ENCODE measurements around the gene RPL12. TPM values are rescaled to one million over a fixed set of nuclear protein-coding genes. Genes with fewer than 3 reads are reported as not detected.

RPL12 gene
- total and polyA plus RNA-seq, 2 of the 13 experiments (the other 11 are each of a cell fraction or from before 2014, with no cell fraction given), result 1,551 to 2,590 TPM

DNA sequence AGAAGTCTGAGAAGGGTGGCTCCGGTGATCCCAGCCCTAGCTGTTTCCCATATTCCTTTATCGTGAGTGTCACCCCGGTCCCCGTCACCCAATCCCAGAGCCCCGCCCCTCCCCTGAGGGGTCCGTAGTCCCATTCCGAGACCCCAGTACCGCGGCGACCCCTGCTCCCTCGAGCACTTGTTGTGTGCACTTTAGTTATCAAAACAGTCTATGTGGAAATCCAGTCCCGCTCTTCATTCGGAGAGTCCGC lies 327 bp upstream of the RPL12 start (continued):
- no peak for TF ChIP-seq ZFP90 (CRISPR knock-in tag; IDR thresholded peaks at IDR 0.05; ENCODE audit: borderline replicate concordance)
- TF ChIP-seq GABPA (IDR thresholded peaks at IDR 0.05; ENCODE audit: low read depth, low read length), result no peak
- TF ChIP-seq GABPA (CRISPR knock-in tag; IDR thresholded peaks at IDR 0.05; ENCODE audit: low read depth), result no peak
- TF ChIP-seq ZNF33A (CRISPR knock-in tag; IDR thresholded peaks at IDR 0.05; ENCODE audit: borderline replicate concordance), result no peak
- no peak for TF ChIP-seq HDAC6 (IDR thresholded peaks at IDR 0.05; ENCODE audit: low read depth, low read length)
- no peak for TF ChIP-seq HNRNPH1 (optimal IDR thresholded peaks at IDR 0.05; ENCODE audit: low read depth, low read length)
- TF ChIP-seq ZNF274 (CRISPR knock-in tag; IDR thresholded peaks at IDR 0.05), result no peak
- TF ChIP-seq, protein P1, sequence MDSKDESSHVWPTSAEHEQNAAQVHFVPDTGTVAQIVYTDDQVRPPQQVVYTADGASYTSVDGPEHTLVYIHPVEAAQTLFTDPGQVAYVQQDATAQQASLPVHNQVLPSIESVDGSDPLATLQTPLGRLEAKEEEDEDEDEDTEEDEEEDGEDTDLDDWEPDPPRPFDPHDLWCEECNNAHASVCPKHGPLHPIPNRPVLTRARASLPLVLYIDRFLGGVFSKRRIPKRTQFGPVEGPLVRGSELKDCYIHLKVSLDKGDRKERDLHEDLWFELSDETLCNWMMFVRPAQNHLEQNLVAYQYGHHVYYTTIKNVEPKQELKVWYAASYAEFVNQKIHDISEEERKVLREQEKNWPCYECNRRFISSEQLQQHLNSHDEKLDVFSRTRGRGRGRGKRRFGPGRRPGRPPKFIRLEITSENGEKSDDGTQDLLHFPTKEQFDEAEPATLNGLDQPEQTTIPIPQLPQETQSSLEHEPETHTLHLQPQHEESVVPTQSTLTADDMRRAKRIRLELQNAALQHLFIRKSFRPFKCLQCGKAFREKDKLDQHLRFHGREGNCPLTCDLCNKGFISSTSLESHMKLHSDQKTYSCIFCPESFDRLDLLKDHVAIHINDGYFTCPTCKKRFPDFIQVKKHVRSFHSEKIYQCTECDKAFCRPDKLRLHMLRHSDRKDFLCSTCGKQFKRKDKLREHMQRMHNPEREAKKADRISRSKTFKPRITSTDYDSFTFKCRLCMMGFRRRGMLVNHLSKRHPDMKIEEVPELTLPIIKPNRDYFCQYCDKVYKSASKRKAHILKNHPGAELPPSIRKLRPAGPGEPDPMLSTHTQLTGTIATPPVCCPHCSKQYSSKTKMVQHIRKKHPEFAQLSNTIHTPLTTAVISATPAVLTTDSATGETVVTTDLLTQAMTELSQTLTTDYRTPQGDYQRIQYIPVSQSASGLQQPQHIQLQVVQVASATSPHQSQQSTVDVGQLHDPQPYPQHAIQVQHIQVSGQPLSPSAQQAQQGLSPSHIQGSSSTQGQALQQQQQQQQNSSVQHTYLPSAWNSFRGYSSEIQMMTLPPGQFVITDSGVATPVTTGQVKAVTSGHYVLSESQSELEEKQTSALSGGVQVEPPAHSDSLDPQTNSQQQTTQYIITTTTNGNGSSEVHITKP (CRISPR knock-in tag; IDR thresholded peaks at IDR 0.05; ENCODE audit: low read depth), result no peak
- TF ChIP-seq, protein P2, sequence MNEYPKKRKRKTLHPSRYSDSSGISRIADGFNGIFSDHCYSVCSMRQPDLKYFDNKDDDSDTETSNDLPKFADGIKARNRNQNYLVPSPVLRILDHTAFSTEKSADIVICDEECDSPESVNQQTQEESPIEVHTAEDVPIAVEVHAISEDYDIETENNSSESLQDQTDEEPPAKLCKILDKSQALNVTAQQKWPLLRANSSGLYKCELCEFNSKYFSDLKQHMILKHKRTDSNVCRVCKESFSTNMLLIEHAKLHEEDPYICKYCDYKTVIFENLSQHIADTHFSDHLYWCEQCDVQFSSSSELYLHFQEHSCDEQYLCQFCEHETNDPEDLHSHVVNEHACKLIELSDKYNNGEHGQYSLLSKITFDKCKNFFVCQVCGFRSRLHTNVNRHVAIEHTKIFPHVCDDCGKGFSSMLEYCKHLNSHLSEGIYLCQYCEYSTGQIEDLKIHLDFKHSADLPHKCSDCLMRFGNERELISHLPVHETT (CRISPR knock-in tag; conservative IDR thresholded peaks at IDR 0.05), result no peak
- TF ChIP-seq, protein P3, sequence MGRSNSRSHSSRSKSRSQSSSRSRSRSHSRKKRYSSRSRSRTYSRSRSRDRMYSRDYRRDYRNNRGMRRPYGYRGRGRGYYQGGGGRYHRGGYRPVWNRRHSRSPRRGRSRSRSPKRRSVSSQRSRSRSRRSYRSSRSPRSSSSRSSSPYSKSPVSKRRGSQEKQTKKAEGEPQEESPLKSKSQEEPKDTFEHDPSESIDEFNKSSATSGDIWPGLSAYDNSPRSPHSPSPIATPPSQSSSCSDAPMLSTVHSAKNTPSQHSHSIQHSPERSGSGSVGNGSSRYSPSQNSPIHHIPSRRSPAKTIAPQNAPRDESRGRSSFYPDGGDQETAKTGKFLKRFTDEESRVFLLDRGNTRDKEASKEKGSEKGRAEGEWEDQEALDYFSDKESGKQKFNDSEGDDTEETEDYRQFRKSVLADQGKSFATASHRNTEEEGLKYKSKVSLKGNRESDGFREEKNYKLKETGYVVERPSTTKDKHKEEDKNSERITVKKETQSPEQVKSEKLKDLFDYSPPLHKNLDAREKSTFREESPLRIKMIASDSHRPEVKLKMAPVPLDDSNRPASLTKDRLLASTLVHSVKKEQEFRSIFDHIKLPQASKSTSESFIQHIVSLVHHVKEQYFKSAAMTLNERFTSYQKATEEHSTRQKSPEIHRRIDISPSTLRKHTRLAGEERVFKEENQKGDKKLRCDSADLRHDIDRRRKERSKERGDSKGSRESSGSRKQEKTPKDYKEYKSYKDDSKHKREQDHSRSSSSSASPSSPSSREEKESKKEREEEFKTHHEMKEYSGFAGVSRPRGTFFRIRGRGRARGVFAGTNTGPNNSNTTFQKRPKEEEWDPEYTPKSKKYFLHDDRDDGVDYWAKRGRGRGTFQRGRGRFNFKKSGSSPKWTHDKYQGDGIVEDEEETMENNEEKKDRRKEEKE (IDR thresholded peaks at IDR 0.05), result no peak
- TF ChIP-seq ZNF337 (CRISPR knock-in tag; IDR thresholded peaks at IDR 0.05; ENCODE audit: borderline replicate concordance, low read depth), result no peak
- TF ChIP-seq ZNF777 (CRISPR knock-in tag; IDR thresholded peaks at IDR 0.05), result no peak
- TF ChIP-seq FOXK2 (IDR thresholded peaks at IDR 0.05), result no peak
- no peak for TF ChIP-seq NR2F2 (IDR thresholded peaks at IDR 0.05; ENCODE audit: borderline replicate concordance, low read depth)
- TF ChIP-seq, protein P4, sequence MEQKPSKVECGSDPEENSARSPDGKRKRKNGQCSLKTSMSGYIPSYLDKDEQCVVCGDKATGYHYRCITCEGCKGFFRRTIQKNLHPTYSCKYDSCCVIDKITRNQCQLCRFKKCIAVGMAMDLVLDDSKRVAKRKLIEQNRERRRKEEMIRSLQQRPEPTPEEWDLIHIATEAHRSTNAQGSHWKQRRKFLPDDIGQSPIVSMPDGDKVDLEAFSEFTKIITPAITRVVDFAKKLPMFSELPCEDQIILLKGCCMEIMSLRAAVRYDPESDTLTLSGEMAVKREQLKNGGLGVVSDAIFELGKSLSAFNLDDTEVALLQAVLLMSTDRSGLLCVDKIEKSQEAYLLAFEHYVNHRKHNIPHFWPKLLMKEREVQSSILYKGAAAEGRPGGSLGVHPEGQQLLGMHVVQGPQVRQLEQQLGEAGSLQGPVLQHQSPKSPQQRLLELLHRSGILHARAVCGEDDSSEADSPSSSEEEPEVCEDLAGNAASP (CRISPR knock-in tag; IDR thresholded peaks at IDR 0.05; ENCODE audit: borderline replicate concordance), result no peak
- TF ChIP-seq, protein P5, sequence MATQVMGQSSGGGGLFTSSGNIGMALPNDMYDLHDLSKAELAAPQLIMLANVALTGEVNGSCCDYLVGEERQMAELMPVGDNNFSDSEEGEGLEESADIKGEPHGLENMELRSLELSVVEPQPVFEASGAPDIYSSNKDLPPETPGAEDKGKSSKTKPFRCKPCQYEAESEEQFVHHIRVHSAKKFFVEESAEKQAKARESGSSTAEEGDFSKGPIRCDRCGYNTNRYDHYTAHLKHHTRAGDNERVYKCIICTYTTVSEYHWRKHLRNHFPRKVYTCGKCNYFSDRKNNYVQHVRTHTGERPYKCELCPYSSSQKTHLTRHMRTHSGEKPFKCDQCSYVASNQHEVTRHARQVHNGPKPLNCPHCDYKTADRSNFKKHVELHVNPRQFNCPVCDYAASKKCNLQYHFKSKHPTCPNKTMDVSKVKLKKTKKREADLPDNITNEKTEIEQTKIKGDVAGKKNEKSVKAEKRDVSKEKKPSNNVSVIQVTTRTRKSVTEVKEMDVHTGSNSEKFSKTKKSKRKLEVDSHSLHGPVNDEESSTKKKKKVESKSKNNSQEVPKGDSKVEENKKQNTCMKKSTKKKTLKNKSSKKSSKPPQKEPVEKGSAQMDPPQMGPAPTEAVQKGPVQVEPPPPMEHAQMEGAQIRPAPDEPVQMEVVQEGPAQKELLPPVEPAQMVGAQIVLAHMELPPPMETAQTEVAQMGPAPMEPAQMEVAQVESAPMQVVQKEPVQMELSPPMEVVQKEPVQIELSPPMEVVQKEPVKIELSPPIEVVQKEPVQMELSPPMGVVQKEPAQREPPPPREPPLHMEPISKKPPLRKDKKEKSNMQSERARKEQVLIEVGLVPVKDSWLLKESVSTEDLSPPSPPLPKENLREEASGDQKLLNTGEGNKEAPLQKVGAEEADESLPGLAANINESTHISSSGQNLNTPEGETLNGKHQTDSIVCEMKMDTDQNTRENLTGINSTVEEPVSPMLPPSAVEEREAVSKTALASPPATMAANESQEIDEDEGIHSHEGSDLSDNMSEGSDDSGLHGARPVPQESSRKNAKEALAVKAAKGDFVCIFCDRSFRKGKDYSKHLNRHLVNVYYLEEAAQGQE (IDR thresholded peaks at IDR 0.05; ENCODE audit: borderline replicate concordance in 1 of 2, low read depth in 1 of 2, low read length in 2 of 2), result no peak
- no peak for TF ChIP-seq NFYC (CRISPR knock-in tag; IDR thresholded peaks at IDR 0.05)
- no peak for TF ChIP-seq ATRX (CRISPR knock-in tag; IDR thresholded peaks at IDR 0.05; ENCODE audit: borderline replicate concordance)
- no peak for TF ChIP-seq ZNF564 (CRISPR knock-in tag; IDR thresholded peaks at IDR 0.05)

All from HepG2 (cell line).